CD8-positive, alpha-beta memory T cell (primary cell): ENCODE measurements around the gene TMEM43. TPM values are rescaled to one million over a fixed set of nuclear protein-coding genes. Genes with fewer than 3 reads are reported as not detected.
A peak's percentile ranks its signal among the peaks of the same experiment; 100 is the strongest.
"Not testable (repeated sequence)": the region's sequence is repeated elsewhere in the genome, so short reads cannot be mapped to it uniquely, and the experiment has no call there.

Experiments used
- CTCF ChIA-PET: fragments of 350-600 bp; sonication (Branson Sonifier 250); formaldehyde crosslinking; loops from one replicate; lab custom pipeline; 2021; ENCODE audit warnings: antibody characterized with exemption; lab: Charles Lee
- POLR2A ChIA-PET: fragments of 350-600 bp; sonication (Branson Sonifier 250); formaldehyde crosslinking; loops from one replicate; lab custom pipeline; 2021; ENCODE audit warnings: antibody characterized with exemption; lab: Charles Lee
- DNase-seq, 5 donors: peaks; one replicate each; pipeline versions ENCODE4 v3.0.0 to v3.0.0-alpha.2; 2020 to 2022; ENCODE audit warnings: mixed read lengths in 1 of 5
- H3K27ac ChIP-seq: one replicate; pipeline ENCODE4 v1.7.0; 2013; ENCODE audit warnings: low read depth, mild to moderate bottlenecking, low read length, moderate library complexity
- H3K27me3 ChIP-seq: 2 replicates; pipeline ENCODE4 v1.7.0; 2013; ENCODE audit warnings: low read length, mild to moderate bottlenecking; ENCODE audit not compliant: insufficient read depth, poor library complexity, severe bottlenecking
- H3K36me3 ChIP-seq: 2 replicates; pipeline ENCODE4 v1.7.0; 2013; ENCODE audit warnings: mild to moderate bottlenecking, low read length, moderate library complexity; ENCODE audit not compliant: insufficient read depth
- H3K4me1 ChIP-seq: 2 replicates; pipeline ENCODE4 v1.7.0; 2013; ENCODE audit warnings: mild to moderate bottlenecking, low read length, moderate library complexity; ENCODE audit not compliant: insufficient read depth
- H3K4me3 ChIP-seq: 2 replicates; pipeline ENCODE4 v1.7.0; 2013; ENCODE audit warnings: mild to moderate bottlenecking, low read length
- H3K9me3 ChIP-seq: 2 replicates; pipeline ENCODE4 v1.7.0; 2013; ENCODE audit warnings: mild to moderate bottlenecking, low read length
- H3K27ac Mint-ChIP-seq, 8 donors: one replicate each; pipeline ENCODE4 v1.8.0; 2020 to 2021; ENCODE audit warnings: mixed read lengths in 8 of 8, mild to moderate bottlenecking in 6 of 8, inconsistent platforms in 3 of 8, moderate library complexity in 3 of 8
- H3K27me3 Mint-ChIP-seq, 2 donors: one replicate each; pipeline ENCODE4 v1.8.0; 2020 to 2021; ENCODE audit warnings: mixed read lengths in 2 of 2, mild to moderate bottlenecking in 1 of 2, moderate library complexity in 1 of 2
- H3K36me3 Mint-ChIP-seq, 3 donors: one replicate each; pipeline ENCODE4 v1.8.0; 2020 to 2021; ENCODE audit warnings: mixed read lengths in 3 of 3, inconsistent platforms in 1 of 3, mild to moderate bottlenecking in 1 of 3
- H3K4me1 Mint-ChIP-seq, 3 donors: one replicate each; pipeline ENCODE4 v1.8.0; 2020 to 2021; ENCODE audit warnings: mixed read lengths in 3 of 3, inconsistent platforms in 1 of 3, mild to moderate bottlenecking in 1 of 3
- H3K4me3 Mint-ChIP-seq, 7 donors: one replicate each; pipeline ENCODE4 v1.8.0; 2020 to 2021; ENCODE audit warnings: mixed read lengths in 7 of 7, mild to moderate bottlenecking in 6 of 7, moderate library complexity in 4 of 7, inconsistent platforms in 2 of 7
- H3K9me3 Mint-ChIP-seq, 5 donors: one replicate each; pipeline ENCODE4 v1.8.0; 2020 to 2022; ENCODE audit warnings: mixed read lengths in 5 of 5, mild to moderate bottlenecking in 3 of 5, moderate library complexity in 2 of 5, inconsistent platforms in 1 of 5
- polyA plus RNA-seq: library from polyadenylated mRNA; unstranded; fragments of 300-500 nt; fragmentation: Illumina TruSeq; gene quantifications from one replicate; pipeline ENCODE4 v1.2.3, GENCODE V29; 2021
- total RNA-seq, 2 experiments: library from RNA; stranded (reverse); gene quantifications; one replicate each; pipeline ENCODE4 v1.2.3, GENCODE V29; 2021

TMEM43 gene
- total and polyA plus RNA-seq, 3 experiments from 2014 or later = 48.8 to 75.3 (median 49.4) TPM

GRCh38 chr3:14096742-14097141 is 28.1 kb upstream of the TMEM43 start:
- Histone ChIP-seq H3K4me3 (no peak overlapping the region), H3K4me1 (no peaks in the 10 kb centered on the region), H3K27me3 (peaks cover 5% of the 10 kb centered on the region), H3K36me3 (no peaks in the 10 kb centered on the region), H3K27ac (no peak overlapping the region), H3K9me3 (no peaks in the 10 kb centered on the region)
- peaks cover 6 to 12% (median 9%) of the 10 kb centered on the region in 5 donors for H3K9me3 Mint-ChIP-seq
- H3K4me3 Mint-ChIP-seq = no peak overlapping the region
- ChIA-PET CTCF (no interaction called here), POLR2A (no interaction called here)
- H3K36me3 Mint-ChIP-seq = peaks cover 0 to 5% (median 3%) of the 10 kb centered on the region in 3 donors
- H3K27ac Mint-ChIP-seq = no peak overlapping the region
- H3K27me3 Mint-ChIP-seq = peaks cover 10 to 50% of the 10 kb centered on the region in 2 donors
- H3K4me1 Mint-ChIP-seq = no peaks in the 10 kb centered on the region
- DNase-seq = no peak

- Histone ChIP-seq H3K36me3 (no peaks in the 10 kb centered on the region), H3K4me1 (no peaks in the 10 kb centered on the region), H3K4me3 (no peak overlapping the region), H3K27ac (no peak overlapping the region), H3K27me3 (peaks cover 5% of the 10 kb centered on the region), H3K9me3 (no peaks in the 10 kb centered on the region)
- peaks cover 6 to 12% (median 9%) of the 10 kb centered on the region in 5 donors for H3K9me3 Mint-ChIP-seq
- no peak for DNase-seq
- no peak overlapping the region for H3K4me3 Mint-ChIP-seq
- H3K4me1 Mint-ChIP-seq = no peaks in the 10 kb centered on the region
- ChIA-PET POLR2A (no interaction called here), CTCF (no interaction called here)
- peaks cover 10 to 48% of the 10 kb centered on the region in 2 donors for H3K27me3 Mint-ChIP-seq
- H3K36me3 Mint-ChIP-seq = peaks cover 0 to 5% (median 3%) of the 10 kb centered on the region in 3 donors
- no peak overlapping the region for H3K27ac Mint-ChIP-seq
Observed at GRCh38 chr3:14097616-14098391, 27.0 kb upstream of the TMEM43 start.

GRCh38 chr3:14109821-14110220 is 15.0 kb upstream of the TMEM43 start:
- H3K9me3 ChIP-seq, H3K4me3 ChIP-seq, H3K27ac ChIP-seq, H3K9me3 Mint-ChIP-seq, DNase-seq, H3K4me1 ChIP-seq, H3K27me3 Mint-ChIP-seq, POLR2A ChIA-PET, H3K4me1 Mint-ChIP-seq, H3K27ac Mint-ChIP-seq, CTCF ChIA-PET, H3K27me3 ChIP-seq, H3K4me3 Mint-ChIP-seq: not testable (repeated sequence)
- H3K36me3 Mint-ChIP-seq = peaks cover 14 to 37% (median 15%) of the 10 kb centered on the region in 3 donors
- H3K36me3 ChIP-seq = peaks cover 22% of the 10 kb centered on the region

GRCh38 chr3:14110699-14111098 is 14.2 kb upstream of the TMEM43 start:
- Mint-ChIP-seq H3K4me1 (no peaks in the 10 kb centered on the region), H3K36me3 (peaks cover 14 to 45% (median 15%) of the 10 kb centered on the region in 3 donors), H3K27me3 (no peaks in the 10 kb centered on the region), H3K27ac (no peak overlapping the region), H3K4me3 (no peak overlapping the region), H3K9me3 (no peaks in the 10 kb centered on the region)
- peaks cover 31% of the 10 kb centered on the region for H3K36me3 ChIP-seq
- ChIA-PET POLR2A (no interaction called here), CTCF (no interaction called here)
- no peaks in the 10 kb centered on the region for H3K4me1 ChIP-seq
- H3K4me3 ChIP-seq = no peak overlapping the region
- no peaks in the 10 kb centered on the region for H3K27me3 ChIP-seq
- no peaks in the 10 kb centered on the region for H3K9me3 ChIP-seq
- DNase-seq = no peak
- no peak overlapping the region for H3K27ac ChIP-seq

GRCh38 chr3:14113965-14114635 is 10.8 kb upstream of the TMEM43 start:
- DNase-seq = no peak
- Histone ChIP-seq H3K9me3 (no peaks in the 10 kb centered on the region), H3K4me3 (no peak overlapping the region), H3K4me1 (no peaks in the 10 kb centered on the region), H3K36me3 (peaks cover 46% of the 10 kb centered on the region), H3K27me3 (no peaks in the 10 kb centered on the region), H3K27ac (no peak overlapping the region)
- CTCF ChIA-PET = interaction anchor here (1.2 kb wide), 2 partner anchors 11 to 217 kb away, joined by 3 to 5 read pairs; partner anchors contain the start of genes CHCHD4 and TMEM43
- Mint-ChIP-seq H3K9me3 (no peaks in the 10 kb centered on the region), H3K36me3 (peaks cover 14 to 66% (median 15%) of the 10 kb centered on the region in 3 donors), H3K4me3 (no peak overlapping the region), H3K27ac (peak overlapping the region in 1 of 8 donors; percentile 8), H3K27me3 (no peaks in the 10 kb centered on the region), H3K4me1 (no peaks in the 10 kb centered on the region)
- POLR2A ChIA-PET = no interaction called here

DNA sequence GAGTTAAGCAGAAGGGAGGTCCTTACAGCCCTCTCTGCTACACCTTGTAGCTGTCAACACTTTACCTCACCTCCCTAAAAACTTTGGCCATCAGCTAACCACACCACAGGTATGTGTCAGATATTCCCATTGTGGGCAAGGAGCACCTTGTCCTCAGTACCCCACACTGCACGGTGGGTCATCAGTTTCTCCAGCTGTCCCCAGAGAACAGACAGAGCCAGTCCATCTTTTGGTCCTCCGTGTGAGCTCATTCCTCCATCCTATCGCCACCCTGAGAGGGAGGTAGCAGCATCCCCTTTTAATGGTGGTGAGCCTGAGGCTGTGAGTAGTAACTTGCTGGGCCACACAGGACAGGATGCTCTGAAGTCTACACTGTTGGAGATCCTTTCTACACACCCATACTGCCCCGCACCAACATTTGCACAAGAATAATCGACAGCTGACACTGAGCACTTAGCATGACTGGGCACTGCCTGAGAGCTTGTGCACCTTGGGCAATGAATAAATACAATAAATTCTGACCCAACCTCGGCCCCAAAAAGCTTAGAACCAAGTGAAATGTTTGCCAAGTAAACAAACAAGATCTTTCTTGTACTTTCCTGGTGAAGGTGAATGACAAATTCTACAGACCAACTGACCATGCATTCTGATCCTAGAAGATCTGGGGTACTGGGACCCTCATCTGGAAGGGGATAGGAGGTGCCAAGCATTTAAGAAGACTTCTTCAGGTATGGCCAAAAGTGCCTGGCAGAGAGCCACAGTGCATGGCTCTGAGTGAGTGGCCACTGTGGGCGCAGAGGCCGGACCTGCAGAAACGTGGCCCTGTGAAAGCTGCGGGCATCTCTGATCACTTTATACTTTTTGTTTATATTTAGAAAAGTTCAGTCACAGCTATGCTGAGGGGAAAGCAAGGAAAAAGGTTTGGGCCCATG is 7.1 kb upstream of the TMEM43 start:
- H3K36me3 ChIP-seq = peaks cover 43% of the 10 kb centered on the region
- no peaks in the 10 kb centered on the region for H3K9me3 ChIP-seq
- Mint-ChIP-seq H3K27me3 (no peaks in the 10 kb centered on the region), H3K36me3 (peaks cover 4 to 76% (median 16%) of the 10 kb centered on the region in 3 donors), H3K9me3 (no peaks in the 10 kb centered on the region), H3K27ac (peak overlapping the region in 1 of 8 donors; percentile 29), H3K4me3 (no peak overlapping the region), H3K4me1 (peaks cover 10 to 24% (median 11%) of the 10 kb centered on the region in 3 donors)
- POLR2A ChIA-PET = no interaction called here
- DNase-seq = no peak
- H3K27me3 ChIP-seq = no peaks in the 10 kb centered on the region
- no peak overlapping the region for H3K4me3 ChIP-seq
- no peaks in the 10 kb centered on the region for H3K4me1 ChIP-seq
- no peak overlapping the region for H3K27ac ChIP-seq
- CTCF ChIA-PET = no interaction called here

GRCh38 chr3:14118400-14119381 is 6.2 kb upstream of the TMEM43 start:
- Histone ChIP-seq H3K27ac (no peak overlapping the region), H3K4me3 (no peak overlapping the region), H3K36me3 (peaks cover 37% of the 10 kb centered on the region), H3K9me3 (no peaks in the 10 kb centered on the region), H3K27me3 (no peaks in the 10 kb centered on the region), H3K4me1 (peaks cover 6% of the 10 kb centered on the region)
- ChIA-PET POLR2A (no interaction called here), CTCF (interaction anchor here (1.2 kb wide), 1 partner anchor 50 kb away, joined by 3 read pairs; no protein-coding TSS in a partner anchor)
- Mint-ChIP-seq H3K4me1 (peaks cover 19 to 34% (median 21%) of the 10 kb centered on the region in 3 donors), H3K27ac (peak overlapping the region in 1 of 8 donors; percentile 29), H3K4me3 (no peak overlapping the region), H3K36me3 (peaks cover 0 to 66% (median 11%) of the 10 kb centered on the region in 3 donors), H3K9me3 (no peaks in the 10 kb centered on the region), H3K27me3 (no peaks in the 10 kb centered on the region)
- DNase-seq = no peak
